ENCODE data around the gene MCAM.

Gene MCAM

GRCh38 chr11:119277660-119278059 is 39.3 kb downstream of the MCAM start:
- Histone ChIP-seq H4K20me1 (ENCODE audit: insufficient read depth, low read length) (no peaks in the 10 kb centered on the region), H3K27ac (ENCODE audit: low read length) (no peak overlapping the region), H3K27me3 (replicated peaks; ENCODE audit: insufficient read depth, low read length) (no peaks in the 10 kb centered on the region), H3K9me2 (replicated peaks; ENCODE audit: insufficient read depth, low read length) (no peaks in the 10 kb centered on the region), H3K9me3 (replicated peaks; ENCODE audit: insufficient read depth, low read length) (no peaks in the 10 kb centered on the region), H2AFZ (ENCODE audit: low read length) (no peak overlapping the region), H3K4me3 (ENCODE audit: low read length) (no peak overlapping the region), H3K4me1 (ENCODE audit: low read length) (no peaks in the 10 kb centered on the region), H3K36me3 (replicated peaks; ENCODE audit: insufficient read depth, low read length) (peaks cover 15% of the 10 kb centered on the region), H3K9ac (ENCODE audit: low read length) (no peak overlapping the region), H3F3A (ENCODE audit: insufficient read depth, low read length) (no peaks in the 10 kb centered on the region), H3K4me2 (ENCODE audit: low read depth, low read length) (no peak overlapping the region), H3K79me2 (ENCODE audit: low read length) (peaks cover 3% of the 10 kb centered on the region; the same call in 1 of the 2 replicates)
- TF ChIP-seq EZH2phosphoT487 (IDR thresholded peaks at IDR 0.05; ENCODE audit: low read length): no peak
- no peak for DNase-seq

GRCh38 chr11:119273721-119274120 is 43.2 kb downstream of the MCAM start:
- Histone ChIP-seq H4K20me1 (ENCODE audit: insufficient read depth, low read length) (no peaks in the 10 kb centered on the region), H3K9me3 (replicated peaks; ENCODE audit: insufficient read depth, low read length) (no peaks in the 10 kb centered on the region), H3K27ac (ENCODE audit: low read length) (no peak overlapping the region), H3K4me1 (ENCODE audit: low read length) (no peaks in the 10 kb centered on the region), H3K4me3 (ENCODE audit: low read length) (no peak overlapping the region), H3K9ac (ENCODE audit: low read length) (no peak overlapping the region), H3K79me2 (ENCODE audit: low read length) (peaks cover 17% of the 10 kb centered on the region), H3K27me3 (replicated peaks; ENCODE audit: insufficient read depth, low read length) (no peaks in the 10 kb centered on the region), H3K9me2 (replicated peaks; ENCODE audit: insufficient read depth, low read length) (no peaks in the 10 kb centered on the region), H3K4me2 (ENCODE audit: low read depth, low read length) (no peak overlapping the region), H3K36me3 (replicated peaks; ENCODE audit: insufficient read depth, low read length) (peaks cover 17% of the 10 kb centered on the region), H3F3A (ENCODE audit: insufficient read depth, low read length) (no peaks in the 10 kb centered on the region; the same call in 1 of the 2 replicates), H2AFZ (ENCODE audit: low read length) (no peak overlapping the region)
- no peak for DNase-seq
- TF ChIP-seq EZH2 (optimal IDR thresholded peaks at IDR 0.05; ENCODE audit: low read depth, low read length) (no peak), CTCF (IDR thresholded peaks at IDR 0.05; ENCODE audit: low read length) (no peak), EZH2phosphoT487 (IDR thresholded peaks at IDR 0.05; ENCODE audit: low read length) (no peak)

- Histone ChIP-seq H3K4me2 (ENCODE audit: low read depth, low read length) (no peak overlapping the region), H3K27ac (ENCODE audit: low read length) (no peak overlapping the region), H3F3A (ENCODE audit: insufficient read depth, low read length) (peaks cover 13% of the 10 kb centered on the region), H3K9me3 (replicated peaks; ENCODE audit: insufficient read depth, low read length) (no peaks in the 10 kb centered on the region), H3K4me1 (ENCODE audit: low read length) (peaks cover 19% of the 10 kb centered on the region), H3K27me3 (replicated peaks; ENCODE audit: insufficient read depth, low read length) (no peaks in the 10 kb centered on the region), H4K20me1 (ENCODE audit: insufficient read depth, low read length) (no peaks in the 10 kb centered on the region), H3K9me2 (replicated peaks; ENCODE audit: insufficient read depth, low read length) (no peaks in the 10 kb centered on the region), H3K4me3 (ENCODE audit: low read length) (no peak overlapping the region), H3K9ac (ENCODE audit: low read length) (no peak overlapping the region), H3K36me3 (replicated peaks; ENCODE audit: insufficient read depth, low read length) (0 out of 2 replicates have a peak, but pooled peaks cover 2% of the 10 kb centered on the region), H2AFZ (ENCODE audit: low read length) (no peak overlapping the region), H3K79me2 (ENCODE audit: low read length) (peaks cover 64% of the 10 kb centered on the region)
- TF ChIP-seq EZH2phosphoT487 (IDR thresholded peaks at IDR 0.05; ENCODE audit: low read length): no peak
- no peak for TF ChIP-seq CTCF (IDR thresholded peaks at IDR 0.05; ENCODE audit: low read length)
- no peak for TF ChIP-seq EZH2 (optimal IDR thresholded peaks at IDR 0.05; ENCODE audit: low read depth, low read length)
- DNase-seq: no peak
Observed at GRCh38 chr11:119267645-119268044, 49.3 kb downstream of the MCAM start.

- no peak overlapping the region for H2AFZ ChIP-seq (ENCODE audit: low read length)
- peaks cover 67% of the 10 kb centered on the region for H3K79me2 ChIP-seq (ENCODE audit: low read length)
- H4K20me1 ChIP-seq (ENCODE audit: insufficient read depth, low read length): no peaks in the 10 kb centered on the region
- no peaks in the 10 kb centered on the region for H3K36me3 ChIP-seq (replicated peaks; ENCODE audit: insufficient read depth, low read length)
- no peaks in the 10 kb centered on the region for H3K27me3 ChIP-seq (replicated peaks; ENCODE audit: insufficient read depth, low read length)
- no peak for TF ChIP-seq CTCF (IDR thresholded peaks at IDR 0.05; ENCODE audit: low read length)
- no peak for TF ChIP-seq EZH2 (optimal IDR thresholded peaks at IDR 0.05; ENCODE audit: low read depth, low read length)
- TF ChIP-seq EZH2phosphoT487 (IDR thresholded peaks at IDR 0.05; ENCODE audit: low read length): no peak
- H3K9me2 ChIP-seq (replicated peaks; ENCODE audit: insufficient read depth, low read length): no peaks in the 10 kb centered on the region
- H3K4me3 ChIP-seq (ENCODE audit: low read length): no peak overlapping the region
- DNase-seq: no peak
- H3K4me2 ChIP-seq (ENCODE audit: low read depth, low read length): no peak overlapping the region
- no peaks in the 10 kb centered on the region for H3K9me3 ChIP-seq (replicated peaks; ENCODE audit: insufficient read depth, low read length)
- H3K4me1 ChIP-seq (ENCODE audit: low read length): peaks cover 27% of the 10 kb centered on the region
- no peak overlapping the region for H3K9ac ChIP-seq (ENCODE audit: low read length)
- no peak overlapping the region for H3K27ac ChIP-seq (ENCODE audit: low read length)
- H3F3A ChIP-seq (ENCODE audit: insufficient read depth, low read length): peaks cover 15% of the 10 kb centered on the region
Observed at GRCh38 chr11:119266517-119267255, 50.2 kb downstream of the MCAM start.

All from MM.1S (cell line).